GM18519 (cell line): Measurements from ENCODE around the gene LCNL1.

ENCODE experiments used
- ATAC-seq: cut with Tn5 transposase; IDR thresholded peaks from one replicate; pipeline ENCODE4 v1.9.1; 2021; ENCODE audit warnings: mild to moderate bottlenecking, moderate library complexity; ENCODE audit not compliant: unreplicated experiment, low FRiP score

The LCNL1 gene

DNA sequence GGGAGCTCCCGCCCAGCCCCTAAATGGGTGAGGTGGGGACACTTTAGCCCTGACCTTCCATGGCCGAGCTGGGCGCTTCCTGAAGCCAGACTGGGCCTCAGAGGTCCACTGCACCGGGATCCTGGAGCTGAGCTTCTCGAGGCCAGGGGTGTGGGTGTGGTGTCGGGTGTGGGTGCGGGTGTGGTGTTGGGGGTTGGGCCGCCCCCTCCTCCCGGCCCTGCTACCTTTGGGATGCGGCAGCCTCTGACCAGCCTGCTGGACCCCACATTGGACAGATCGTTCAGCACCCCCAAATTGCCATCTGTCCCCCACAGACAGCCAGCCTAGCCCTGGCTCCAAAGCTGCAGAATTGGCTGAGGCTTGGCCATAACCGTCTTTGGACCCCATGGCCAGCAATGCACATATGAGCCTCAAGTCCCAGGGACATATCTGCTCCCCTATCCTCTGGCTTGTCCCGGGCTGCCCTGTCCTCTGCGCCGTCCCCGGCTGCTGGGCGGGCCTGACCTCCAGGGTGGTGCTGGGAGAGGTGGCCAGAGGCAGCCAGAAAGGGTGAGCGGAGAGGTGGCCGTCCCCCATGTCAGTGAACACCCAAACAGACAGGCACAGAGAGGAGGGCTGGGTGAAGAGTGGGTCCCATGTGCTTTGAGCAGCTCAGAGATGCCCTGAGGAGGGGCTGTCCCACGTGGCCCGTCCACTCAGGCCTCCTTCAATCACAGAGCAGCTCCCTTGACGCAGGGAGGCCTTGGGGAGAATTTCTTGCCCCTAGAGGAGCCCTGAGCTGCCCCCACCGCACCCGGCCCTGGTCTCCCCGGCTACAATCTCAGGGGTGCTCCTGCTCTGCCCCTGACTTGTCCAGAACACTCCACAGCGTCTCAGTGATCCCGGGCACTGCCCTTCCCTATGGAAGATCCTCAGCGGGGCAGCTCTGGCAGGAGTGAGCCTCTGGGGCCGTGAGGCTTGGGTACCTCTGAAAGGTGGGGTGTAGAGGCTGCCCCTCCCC lies 8.9 kb upstream of the LCNL1 start:
- no peak for ATAC-seq

- ATAC-seq, result no peak
Measured at GRCh38 chr9:136974817-136975535, 7.8 kb upstream of the LCNL1 start.

DNA sequence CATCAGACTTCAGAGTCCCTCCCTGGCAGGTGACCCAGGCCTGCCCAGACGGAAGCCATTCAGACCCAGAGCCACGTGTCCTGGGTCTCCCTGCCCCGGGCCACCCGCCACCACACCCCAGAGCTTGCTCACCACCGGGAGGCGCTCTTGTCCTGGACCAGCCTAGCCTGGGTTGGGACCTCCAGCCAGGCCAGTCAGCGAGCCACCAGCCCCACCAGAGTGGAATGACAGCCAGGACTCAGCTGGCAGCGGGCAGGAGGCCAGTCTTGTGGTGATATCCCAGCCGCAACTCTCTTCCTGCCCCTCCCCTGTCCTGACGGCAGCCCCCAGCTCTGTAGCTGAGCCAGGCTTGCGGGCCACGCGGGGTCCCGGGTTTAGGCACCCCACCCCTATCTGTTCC lies 7.1 kb upstream of the LCNL1 start:
- no peak for ATAC-seq

- ATAC-seq, result no peak
Measured at GRCh38 chr9:136977223-136977622, 5.6 kb upstream of the LCNL1 start, which contains the start of gene PTGDS. Gene PTGDS (plus strand): TSS chr9:136977504. CDS start chr9:136977579, 75 bp downstream.

DNA sequence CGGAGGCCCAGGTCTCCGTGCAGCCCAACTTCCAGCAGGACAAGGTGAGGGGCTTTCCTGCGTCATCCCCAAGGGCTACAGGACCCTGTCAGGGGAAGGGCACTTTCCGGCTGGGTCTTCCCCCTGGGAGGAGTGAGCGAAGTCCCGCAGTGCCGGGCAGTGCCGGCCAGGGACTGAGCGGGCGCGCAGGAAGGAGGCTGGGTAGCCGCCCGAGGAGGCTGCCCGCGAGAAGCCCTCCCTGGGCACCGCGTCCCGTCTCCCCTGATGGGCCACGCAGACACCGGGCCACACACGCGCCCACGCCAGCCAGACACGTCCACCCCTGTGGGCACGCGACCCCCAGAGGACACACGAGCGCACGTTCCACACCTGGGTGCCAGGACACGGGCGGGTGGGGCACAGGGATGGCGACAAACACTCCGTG lies 5.1 kb upstream of the LCNL1 start:
- no peak for ATAC-seq

DNA sequence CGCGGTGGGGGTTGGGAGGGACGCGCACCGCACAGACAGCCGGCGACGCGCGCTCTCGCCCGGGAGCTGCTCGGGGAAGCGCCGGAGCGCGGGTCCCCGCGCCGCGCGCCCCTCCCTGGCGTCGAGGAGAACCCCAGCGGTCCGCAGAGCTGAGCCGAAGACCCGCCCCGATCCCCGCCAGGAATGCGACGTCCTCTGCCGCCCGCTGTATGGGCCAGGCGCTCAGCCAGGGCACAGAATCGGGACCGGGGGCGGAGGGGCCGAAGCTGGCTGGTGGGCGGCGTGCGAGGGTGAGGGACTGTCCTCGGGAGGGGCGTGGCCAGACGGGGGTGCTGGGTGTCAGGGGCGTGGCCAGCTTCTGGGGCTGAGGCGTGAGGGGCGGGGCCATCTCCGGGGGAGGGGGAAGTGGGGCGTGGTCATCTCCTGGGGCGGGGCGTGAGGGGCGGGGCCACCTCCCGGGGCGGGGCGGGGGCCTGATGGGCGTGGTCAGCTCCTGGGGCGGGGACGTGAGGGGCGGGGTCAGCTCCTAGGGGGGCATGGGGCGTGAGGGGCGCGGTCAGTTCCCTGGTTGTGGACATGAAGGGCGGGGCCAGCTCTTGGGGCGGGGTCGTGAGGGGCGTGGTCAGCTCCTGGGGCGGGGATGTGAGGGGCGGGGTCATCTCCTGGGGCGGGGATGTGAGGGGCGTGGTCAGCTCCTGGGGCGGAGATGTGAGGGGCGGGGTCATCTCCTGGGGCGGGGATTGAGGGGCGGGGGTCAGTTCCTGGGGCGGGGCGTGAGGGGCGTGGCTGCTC lies 4.5 kb upstream of the LCNL1 start:
- ATAC-seq, result no peak

DNA sequence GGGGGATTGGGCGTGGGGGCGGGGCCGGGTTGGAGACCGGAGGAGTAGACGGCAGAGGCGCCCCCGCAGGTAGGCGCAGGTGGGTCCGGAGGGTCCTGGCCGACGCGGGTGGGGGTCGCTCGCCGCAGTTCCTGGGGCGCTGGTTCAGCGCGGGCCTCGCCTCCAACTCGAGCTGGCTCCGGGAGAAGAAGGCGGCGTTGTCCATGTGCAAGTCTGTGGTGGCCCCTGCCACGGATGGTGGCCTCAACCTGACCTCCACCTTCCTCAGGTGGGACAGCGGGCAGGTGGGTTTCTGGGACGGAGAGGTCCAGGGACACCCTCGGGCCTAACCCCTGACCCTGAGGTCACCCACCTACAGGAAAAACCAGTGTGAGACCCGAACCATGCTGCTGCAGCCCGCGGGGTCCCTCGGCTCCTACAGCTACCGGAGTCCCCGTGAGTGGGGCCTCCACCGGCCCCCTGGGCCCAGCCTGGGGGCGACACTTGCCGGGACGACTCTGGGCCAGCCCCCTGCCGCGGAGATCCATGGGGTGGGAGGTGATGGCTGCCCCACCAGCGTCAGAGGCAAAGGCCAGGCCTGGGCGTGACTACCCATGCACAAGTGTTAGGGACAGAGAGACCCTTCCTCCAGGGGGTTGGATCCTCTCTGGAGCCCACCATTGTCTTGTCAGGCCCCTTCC lies 3.8 kb upstream of the LCNL1 start:
- no peak for ATAC-seq

DNA sequence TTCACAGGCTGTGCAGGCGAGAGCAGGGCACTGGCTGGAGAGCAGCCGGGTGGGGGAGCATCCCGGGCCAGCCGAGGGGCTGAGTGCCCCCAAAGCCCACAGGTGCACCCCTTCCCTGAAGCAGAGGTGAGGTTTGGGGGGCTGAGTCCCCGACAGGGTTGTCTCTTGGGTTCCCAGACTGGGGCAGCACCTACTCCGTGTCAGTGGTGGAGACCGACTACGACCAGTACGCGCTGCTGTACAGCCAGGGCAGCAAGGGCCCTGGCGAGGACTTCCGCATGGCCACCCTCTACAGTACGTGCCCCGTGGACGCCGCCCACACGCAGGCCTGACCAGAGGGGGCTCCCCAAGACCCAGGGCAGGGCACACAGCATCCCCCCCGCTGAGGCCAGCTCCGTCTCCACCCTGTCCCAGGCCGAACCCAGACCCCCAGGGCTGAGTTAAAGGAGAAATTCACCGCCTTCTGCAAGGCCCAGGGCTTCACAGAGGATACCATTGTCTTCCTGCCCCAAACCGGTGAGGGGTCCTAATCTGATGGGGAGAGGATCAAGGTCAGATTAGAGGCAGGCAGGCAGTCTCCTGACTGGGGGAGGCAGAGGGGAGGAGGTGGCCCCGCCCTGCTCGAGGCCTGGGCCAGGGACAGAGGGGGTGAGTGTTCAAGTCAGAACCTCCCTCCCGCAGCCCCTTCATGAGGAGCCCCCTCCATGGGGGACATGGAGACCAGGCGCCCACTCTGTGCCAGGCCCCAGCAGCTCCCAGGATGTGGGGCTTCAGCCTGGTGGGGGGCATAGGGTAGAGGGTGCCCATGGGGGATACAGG lies 2.8 kb upstream of the LCNL1 start:
- no peak for ATAC-seq

DNA sequence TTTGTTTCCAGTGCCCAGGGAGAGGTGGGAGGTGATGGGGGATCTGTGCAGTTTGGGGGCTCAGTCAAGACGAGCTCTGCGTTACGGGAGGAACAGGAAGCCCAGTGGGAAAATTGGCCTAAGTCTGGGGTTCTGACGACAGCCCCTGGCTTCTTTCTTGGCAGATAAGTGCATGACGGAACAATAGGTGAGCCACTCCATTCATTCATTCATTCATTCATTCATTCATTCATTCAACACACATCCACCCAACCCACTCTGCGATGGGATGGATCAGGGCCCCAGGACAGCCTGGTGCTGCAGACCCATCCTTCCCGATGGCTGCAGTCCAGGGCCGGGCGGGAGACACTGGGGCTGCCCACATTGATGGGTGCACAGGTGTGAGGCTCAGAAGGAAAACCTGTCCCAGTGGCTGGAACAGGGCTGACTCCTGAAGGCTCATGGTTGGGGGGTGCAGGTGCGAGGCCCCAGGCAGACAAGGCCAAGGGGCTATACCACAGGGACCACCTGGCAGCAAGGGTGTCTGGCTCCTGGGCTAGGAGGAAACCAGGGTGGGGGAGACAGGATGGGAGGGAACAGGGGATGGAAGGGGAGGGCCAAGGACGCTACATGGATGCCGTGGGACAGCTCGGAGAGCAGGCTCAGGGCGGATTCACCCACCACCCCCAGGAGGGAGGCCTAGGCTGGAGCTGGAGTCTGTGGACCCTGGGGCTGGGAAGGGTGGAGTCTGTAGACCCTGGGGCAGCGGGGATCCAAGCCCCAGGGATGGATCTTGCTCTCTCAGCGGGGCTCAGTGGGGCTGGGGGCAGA lies 1.9 kb upstream of the LCNL1 start:
- no peak for ATAC-seq

GRCh38 chr9:136981588-136982231 lies 1.1 kb upstream of the LCNL1 start:
- no peak for ATAC-seq

GRCh38 chr9:136983167-136983566 lies 374 bp downstream of the LCNL1 start:
- ATAC-seq, result no peak

DNA sequence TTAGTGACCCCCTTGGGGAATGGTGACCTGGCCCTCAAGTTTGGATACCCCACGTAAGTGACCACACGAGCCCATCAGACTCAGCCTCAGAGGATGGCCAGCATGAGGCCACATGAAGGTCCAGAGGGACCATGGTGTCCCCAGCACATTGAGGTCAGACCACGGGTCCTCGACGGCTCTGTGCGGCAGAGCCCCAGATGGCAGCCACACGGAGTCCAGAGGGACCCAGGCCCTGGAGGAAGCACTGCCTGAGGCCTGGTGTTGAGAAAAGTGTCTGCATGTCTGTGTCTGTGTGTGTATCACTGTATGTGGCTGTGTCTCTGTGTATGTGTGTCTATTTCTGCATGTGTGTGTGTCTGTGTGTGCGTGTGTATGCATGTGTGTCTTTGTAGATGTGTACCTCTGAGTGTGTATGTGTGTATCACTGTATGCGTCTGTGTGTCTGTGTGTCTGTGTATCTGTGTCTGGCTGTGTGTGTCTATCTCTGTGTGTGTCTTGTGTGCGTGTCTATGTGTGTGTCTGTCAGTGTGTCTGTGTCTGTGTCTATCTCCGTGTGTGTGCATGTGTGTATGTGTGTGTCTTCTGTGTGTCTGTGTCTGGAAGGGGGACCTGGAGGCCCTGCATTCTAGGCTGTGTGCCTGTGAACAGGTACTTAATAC lies 992 bp downstream of the LCNL1 start:
- no peak for ATAC-seq

DNA sequence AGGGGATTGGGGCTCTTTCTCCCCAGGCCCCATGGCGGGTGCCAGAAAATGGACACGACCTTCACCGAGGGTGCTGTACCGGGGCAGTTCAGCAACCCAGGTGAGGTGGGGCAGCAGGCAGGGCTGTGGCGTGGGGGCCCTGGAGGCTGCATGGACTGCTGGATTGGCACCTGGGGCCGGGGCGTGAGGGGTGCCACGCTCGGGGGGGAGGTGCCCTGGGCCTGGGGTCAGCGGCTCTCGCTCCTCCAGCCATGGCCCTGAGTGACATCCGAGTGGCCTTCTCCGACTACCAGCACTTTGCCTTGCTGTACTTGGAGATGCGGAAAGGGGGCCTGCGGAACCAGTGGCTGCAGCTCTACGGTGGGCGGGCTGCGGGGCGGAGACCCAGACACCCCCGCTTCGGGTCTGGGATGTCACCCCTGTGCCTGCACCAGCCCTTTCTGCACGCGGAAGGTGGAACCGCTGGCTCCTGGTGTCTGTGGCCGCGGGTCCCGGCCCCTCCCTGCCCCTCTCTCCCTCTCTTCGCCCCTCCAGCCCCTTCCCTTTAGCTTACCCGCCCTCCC lies 1.8 kb downstream of the LCNL1 start:
- no peak for ATAC-seq

GRCh38 chr9:136985027-136985602 lies 2.3 kb downstream of the LCNL1 start:
- no peak for ATAC-seq

DNA sequence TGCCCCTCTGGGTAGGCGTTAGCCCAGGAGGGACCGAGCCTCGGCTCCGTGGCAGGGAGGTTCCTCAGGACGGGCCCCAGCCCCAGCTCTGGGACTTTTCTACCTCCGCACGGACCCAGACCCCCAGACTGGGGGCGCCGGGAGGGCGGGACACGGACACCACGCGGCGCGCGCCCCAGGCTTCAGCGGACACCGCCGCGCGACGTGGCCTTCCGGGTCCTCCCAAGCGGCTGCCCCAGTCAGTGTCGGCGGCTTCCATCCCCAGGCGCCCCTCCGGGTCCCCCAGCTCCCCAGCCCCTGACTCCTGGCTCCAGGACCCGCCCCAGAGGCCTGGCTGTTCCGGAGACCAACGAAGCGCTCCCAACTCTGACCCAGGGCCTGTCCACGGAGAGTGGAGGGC lies 3.1 kb downstream of the LCNL1 start:
- no peak for ATAC-seq

DNA sequence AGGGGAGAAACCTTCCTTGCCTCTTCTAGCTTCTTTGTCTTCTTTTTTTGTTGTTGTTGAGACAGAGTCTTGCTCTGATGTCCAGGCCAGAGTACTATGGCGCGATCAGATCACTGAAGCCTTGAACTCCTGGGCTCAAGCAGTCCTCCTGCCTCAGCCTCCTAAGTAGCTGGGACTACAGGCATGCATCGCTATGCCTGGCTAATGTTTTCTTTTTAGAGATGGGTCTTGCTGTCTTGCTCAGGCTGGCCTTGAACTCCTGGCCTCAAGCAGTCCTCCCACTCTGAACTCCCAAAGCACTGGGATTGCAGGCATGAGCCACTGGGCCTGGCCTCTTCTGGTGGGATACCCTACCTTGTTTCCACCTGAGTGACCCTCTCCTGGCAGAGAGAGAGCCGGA lies 6.1 kb downstream of the LCNL1 start:
- no peak for ATAC-seq
